ENCODE measurements around the gene IRF4. TPM values are rescaled to one million over a fixed set of nuclear protein-coding genes. Genes with fewer than 3 reads are reported as not detected.
"Not testable (repeated sequence)": the region's sequence is repeated elsewhere in the genome, so short reads cannot be mapped to it uniquely, and the experiment has no call there.

Gene IRF4
- total RNA-seq, 1 donor from 2014 or later = 0.24 TPM

DNA sequence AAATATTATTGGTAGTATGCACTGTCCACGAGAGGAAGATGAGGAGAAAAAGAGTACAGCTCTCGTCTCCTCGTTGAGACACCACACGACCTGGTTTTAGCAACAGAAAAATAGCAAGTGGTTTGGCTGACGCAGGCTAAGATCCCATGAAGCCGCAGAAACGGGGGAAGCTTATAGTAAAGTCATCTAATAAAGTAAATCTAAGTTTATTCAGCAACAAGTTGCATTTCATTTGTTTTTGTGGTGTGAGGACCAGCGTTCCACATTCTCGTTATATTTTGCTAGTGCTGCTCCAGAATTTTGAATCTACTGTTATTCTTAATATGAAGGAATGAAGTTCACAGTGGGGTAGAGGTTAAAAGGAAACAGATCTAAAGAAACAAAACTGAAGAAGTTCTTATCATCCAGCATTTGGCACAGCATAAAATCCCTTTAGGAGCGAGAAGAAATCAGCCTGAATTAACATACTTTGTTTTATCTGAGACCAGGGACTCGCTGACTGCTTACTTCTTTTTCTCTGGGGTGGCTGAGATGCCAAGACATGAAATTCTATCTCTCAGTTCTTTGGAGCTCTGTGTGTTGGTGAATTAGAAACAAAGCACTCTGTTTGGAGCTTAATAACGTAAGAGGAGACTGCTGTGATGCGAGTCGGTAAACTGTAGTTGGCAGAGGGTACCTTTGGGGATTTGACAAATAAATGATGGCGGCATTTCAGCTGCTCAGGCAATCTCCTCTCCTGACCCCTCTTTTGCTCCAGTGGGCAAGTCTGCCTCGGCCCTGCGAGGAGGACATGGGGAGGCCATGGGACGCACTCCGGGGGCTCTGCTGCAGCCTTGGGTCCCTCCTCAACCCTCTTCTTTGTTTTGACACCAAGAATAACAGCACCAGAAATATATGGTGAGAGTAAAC is 24.9 kb upstream of the IRF4 start:
- DNase-seq (ENCODE audit: low spot score) = peak; percentile 74

DNA sequence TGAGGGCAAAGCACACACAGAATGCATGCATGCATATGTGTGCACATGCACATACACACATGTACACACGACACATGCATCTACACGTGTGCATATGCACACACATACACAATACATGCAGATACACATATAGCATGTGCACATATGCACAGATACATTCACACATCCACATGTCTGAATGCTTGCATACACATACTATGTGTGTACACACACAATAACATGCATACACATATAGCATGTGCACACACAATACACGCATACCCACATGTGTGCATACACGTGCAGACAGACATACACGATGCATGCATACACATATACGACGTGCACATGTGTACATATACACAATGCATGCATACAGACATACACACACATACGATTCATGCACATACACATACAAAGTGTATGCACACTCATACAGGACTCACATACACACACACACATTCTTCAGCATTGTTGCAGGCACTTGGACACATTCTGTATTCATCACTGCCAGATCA is 24.2 kb upstream of the IRF4 start:
- DNase-seq (ENCODE audit: low spot score) = no peak

DNA sequence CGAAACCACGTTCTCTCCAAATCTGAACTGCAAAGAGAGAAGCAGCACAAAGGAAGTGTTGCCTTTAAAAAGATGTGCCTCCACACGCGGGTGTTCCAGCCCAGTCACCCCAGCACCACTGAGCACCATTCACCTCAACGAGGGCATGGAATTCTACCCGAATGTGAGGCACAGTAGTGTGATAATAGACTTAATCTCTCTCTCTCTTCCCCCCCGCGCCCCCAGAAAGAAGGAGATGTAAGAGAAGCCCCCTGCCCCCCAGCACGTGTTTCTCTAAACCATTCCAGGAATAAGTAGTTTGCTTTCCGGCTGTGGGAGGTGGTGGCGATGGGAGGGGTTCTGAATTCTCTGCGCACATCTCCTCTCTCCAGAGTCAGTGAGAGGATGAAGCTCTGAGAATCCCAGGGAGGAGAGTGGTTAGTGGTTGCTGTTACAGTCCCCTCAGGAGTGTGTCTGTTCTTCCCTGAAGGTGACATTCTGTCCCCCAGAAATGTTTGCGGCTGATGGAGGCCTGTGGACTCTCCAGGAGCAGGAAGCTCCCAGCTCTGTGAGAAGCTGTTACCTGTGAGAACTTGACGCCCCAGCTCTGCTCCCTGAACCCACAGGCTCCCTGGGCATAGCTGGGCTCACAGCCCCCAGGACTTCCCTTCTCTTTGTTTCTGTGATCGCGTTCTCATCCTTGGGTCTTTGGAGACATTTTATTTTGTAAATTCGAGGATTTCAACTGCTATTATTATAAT is 23.5 kb upstream of the IRF4 start:
- DNase-seq (ENCODE audit: low spot score) = no peak

DNA sequence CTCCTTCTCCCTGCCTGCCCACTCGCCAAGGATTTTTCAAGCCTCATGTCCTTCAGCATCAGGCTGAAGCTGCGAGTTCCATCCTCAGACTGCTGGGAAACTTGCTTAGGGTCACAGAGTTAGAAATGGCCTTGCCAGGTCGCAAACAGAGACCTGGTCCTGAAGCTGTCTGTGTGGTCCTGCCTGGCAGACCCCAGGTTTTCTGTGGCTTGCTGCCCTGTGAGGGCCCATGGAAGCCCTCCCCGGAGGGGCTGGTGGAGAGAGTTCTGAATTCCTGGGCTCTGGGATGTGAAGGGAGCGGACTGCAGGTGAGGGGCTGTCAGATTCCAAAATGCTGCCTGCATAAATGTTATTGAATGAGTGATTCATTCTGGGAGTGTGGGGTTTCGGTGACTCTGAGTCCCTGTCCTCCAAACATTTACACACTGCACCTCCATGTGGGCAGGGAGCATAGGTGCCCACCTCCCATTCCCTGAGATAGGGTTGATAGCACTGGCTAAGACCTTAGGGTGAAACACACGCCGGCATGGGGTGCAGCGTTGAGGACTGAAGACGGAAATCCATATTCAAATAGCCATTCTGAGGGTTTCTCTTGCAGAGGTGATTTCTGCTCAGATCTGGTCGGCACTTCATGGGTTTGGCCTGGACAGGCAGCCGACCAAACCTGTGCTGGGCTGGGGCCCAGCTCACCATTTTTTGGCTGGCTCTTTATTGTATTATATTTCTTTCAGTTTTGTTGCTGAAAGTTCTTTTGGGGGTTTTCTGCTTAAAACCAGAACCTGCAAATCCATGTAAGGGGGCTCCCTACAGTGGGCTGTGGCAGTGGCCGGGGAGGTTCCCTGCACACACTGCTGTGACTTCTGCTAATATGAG is 21.8 kb upstream of the IRF4 start:
- DNase-seq (ENCODE audit: low spot score) = no peak

DNA sequence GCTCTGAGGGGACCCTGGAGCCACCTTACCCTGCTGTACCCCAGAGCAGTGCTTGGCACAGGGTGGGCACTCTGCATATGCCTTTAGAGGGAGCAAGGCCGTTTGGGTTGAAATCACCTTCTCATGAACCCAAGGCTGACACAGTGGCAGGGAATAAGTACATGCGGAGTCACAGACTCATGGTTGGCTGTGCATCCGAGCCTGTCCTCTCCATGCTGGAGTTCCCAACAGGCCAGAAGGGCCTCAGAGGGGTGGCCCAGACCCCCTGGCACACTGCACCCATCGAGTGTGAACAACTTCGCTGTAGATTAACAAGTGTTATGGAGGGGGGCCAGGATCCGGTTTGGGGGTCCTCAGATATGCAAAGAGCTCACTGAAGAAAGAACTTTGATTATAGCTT is 21.0 kb upstream of the IRF4 start:
- no peak for DNase-seq (ENCODE audit: low spot score)

DNA sequence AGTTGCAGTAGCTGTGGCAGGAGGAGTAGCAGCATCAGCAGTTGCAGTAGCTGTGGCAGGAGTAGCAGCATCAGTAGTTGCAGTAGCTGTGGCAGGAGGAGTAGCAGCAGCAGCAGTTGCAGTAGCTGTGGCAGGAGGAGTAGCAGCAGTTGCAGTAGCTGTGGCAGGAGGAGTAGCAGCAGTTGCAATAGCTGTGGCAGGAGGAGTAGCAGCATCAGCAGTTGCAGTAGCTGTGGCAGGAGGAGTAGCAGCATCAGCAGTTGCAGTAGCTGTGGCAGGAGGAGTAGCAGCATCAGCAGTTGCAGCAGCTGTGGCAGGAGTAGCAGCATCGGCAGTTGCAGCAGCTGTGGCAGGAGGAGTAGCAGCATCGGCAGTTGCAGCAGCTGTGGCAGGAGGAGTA is 19.7 kb upstream of the IRF4 start:
- not testable (repeated sequence) for DNase-seq (ENCODE audit: low spot score)

DNA sequence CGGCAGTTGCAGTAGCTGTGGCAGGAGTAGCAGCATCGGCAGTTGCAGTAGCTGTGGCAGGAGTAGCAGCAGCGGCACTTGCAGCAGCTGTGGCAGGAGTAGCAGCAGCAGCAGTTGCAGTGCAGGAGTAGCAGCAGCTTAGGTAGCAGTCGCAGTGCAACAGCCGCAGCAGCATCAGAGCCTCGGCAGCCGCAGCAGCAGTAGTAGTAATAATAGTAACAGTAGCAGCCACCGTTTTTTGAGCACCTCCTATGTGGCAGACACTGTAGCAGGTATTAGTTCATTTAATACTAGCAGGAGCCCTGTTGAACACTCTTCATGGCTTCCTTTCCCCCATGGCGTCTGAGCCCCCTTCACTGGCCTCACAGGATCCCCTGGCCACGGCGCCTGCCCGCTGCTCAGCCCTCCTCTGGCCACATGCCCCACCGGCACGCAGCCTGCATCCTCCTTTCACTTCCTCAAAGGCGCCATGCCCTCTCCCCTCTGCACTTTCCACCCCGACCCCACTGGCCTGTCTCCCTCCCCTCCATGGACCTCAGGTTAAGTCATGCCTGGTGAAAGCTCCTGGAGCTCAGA is 19.1 kb upstream of the IRF4 start:
- no peak for DNase-seq (ENCODE audit: low spot score)

DNA sequence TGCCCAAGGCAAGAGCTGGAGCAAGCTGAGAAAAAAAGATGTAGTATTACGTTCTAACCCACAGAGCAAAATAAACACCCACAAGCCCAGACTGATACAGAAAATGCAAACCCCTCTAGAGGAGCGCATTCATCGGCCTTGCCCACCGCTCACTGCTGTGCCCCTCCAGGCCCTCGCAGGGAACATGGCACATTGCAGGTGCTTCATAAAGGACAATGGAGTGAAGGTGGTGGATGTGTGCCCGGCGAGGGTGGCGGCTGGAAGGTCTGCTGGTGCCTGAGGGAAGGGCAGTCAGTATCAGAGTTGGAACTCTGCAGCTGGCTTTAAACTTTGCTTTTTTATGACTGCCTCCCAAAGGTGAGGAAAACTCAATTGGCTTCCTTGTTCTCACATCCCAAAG is 18.5 kb upstream of the IRF4 start:
- no peak for DNase-seq (ENCODE audit: low spot score)

DNA sequence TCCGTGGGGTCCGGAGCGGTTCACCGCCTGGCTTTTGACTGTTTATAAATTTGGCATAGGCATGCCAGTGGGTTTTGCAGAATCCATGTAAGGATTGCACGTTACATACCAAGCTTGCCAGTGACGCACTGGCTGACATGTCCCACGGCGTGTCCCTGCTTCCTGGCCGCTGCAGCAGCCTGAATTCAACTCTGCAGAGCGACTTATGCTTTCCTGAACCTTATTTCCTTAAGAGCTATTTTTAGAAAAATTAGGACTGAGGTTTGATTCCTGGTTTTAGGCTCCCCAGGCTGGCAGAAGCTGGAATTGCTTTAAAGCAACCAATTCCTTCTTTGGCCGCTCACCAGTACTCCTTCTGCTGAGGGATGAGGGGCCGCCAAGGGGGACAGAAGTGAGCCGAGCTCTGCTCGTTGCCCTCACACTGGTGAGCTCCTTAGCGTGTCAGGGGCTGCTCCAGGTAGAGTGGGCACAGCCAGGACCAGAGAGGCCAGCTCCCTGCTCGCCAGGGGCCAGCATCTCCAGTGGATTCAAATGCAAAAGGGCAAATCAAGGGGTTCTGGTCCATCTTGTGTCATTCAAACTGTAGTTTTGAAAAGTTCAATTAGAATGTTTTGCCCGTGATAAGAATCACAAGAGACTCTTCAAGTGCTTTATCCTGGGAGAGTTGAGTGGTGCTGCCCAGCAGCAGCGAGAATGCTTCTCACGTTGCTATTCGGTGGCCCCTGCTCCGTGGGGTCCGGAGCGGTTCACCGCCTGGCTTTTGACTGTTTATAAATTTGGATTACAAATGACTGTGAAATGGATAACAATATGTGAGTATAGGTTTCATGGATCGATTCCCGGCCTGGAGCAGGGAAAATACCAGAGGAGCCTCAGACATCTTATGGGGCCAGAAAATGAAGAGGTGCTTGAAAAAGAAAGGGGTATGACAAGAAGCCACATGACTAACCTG is 17.5 kb upstream of the IRF4 start:
- peak; percentile 61 for DNase-seq (ENCODE audit: low spot score)

DNA sequence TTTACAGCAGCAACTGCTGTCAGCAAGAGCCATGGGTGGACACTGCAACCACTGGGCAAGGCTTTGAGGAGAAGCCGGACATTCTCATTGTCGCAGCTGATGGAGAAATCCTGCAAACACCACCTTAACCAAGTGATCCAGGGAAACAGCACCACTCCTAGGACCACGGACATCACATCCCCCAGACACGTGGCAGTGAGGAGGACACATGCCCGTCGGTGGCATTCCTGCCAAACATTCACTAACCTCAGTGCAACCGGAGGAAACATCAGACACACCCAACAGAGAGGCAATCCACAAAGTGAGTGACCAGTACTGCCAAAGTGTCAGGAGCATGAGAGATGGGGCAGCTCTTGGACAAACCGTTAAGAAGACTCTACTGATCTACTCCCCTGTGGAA is 16.6 kb upstream of the IRF4 start:
- no peak for DNase-seq (ENCODE audit: low spot score)

DNA sequence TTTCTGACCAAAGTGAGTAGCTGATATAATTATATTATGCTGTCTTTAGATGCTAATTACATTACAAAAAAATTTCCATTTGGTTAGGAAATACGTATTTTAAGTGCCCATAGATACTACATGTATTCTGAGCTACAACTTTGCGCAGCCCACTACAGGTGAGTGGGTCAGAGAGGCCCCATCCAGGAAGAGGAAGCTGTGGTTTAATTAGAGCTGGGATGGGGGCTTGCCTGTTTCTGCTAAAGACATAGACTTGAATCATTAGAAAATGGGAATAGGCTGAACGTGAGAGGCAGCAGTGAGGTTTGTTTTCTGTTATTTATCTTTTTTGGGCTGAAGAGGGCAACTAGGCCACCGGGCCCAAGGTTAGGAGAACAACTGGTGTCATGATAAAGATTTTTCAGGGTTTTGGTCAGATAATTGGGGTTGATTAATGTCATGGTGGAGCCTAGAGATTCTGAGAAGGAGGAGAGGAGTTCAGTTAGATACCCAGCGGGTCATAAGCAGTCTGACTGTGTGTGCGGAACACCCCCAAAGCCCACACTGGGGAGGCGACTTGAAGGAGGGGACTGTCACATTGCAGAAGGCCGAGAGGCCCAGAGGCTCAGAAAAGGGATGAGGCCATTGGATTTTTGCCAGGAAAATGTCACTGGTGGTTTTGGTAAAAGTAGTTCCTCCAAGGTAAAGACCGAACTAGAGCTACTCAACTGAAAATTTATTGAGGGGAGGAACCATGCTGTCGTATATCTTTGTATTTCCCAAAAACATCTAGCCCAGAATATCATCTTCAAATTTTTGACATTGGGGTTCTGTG is 14.5 kb upstream of the IRF4 start:
- DNase-seq (ENCODE audit: low spot score) = no peak

DNA sequence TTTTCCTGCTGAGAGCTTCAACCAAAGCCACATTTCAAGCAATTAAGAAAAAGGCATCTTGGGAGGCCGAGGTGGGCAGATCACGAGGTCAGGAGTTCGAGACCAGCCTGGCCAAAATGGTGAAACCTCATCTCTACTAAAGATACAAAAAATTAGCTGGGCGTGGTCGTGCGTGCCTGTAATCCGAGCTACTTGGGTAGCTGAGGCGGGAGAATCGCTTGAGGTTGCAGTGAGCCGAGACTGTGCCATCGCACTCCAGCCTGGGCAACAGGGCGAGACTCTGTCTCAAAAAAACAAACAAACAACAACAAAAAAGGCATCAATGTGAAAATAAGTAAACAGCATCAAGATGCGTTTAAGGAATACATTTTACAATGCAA is 13.9 kb upstream of the IRF4 start:
- DNase-seq (ENCODE audit: low spot score) = not testable (repeated sequence)

DNA sequence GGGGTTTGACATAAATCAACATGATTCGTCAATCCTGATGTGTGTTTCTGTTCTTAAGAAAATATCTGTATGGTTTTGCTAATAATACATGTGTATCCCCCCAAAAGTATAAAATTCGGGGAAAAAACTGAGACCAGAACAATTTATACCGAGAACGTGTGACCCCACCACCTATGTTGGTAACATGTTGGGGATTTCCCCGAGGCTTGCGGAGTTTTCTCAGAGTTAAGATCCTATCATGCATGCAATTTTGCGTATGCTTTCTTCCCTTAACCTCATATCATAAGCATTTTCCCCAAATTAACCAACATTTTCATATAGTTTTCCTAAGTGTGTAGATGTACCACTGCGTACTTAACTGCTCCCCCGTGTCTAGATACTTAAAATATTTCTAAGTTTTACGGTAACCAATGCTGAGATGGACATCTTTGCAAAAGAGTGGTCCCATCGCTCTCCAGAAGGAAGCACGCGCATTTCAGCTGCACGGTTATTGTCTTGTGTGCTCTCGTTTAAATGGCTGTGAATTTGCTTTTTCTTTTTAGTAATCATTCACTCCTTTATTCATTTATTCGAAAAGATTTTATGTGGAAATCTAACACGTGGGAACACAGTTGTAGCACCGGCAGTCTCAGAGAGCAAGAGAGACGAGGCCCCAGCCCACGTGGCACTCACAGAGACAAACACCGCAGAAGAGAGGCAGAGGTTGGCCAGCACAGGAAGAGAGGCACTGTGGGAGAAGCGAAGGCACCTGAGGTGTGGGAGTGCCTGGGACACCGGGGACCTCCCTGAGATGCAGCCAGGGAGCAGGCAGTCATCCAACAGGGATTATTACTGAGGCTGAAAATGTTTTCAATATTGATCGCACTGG is 13.2 kb upstream of the IRF4 start:
- DNase-seq (ENCODE audit: low spot score) = no peak

DNA sequence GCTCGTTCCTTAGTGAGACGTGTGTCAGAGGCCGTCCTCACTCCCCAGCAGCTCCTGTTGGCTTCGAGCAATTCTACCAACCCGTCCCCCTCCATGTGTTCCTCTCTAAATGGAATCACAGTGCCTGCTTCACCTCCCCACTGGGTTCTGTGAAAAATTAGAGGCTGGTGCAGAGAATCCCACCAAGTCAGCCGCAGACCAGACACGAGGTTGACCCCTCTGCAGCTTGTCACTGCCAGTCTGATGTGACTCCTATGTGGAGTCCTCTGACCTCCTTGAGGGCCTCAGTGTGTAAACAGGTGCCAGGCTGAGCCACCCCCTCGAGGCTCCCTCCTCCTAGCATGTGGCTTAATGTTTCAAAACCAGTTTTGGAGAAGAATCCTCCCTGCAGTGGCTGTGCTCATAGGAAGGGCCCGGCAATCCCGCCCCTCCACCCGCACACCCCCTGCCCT is 12.6 kb upstream of the IRF4 start:
- no peak for DNase-seq (ENCODE audit: low spot score)

DNA sequence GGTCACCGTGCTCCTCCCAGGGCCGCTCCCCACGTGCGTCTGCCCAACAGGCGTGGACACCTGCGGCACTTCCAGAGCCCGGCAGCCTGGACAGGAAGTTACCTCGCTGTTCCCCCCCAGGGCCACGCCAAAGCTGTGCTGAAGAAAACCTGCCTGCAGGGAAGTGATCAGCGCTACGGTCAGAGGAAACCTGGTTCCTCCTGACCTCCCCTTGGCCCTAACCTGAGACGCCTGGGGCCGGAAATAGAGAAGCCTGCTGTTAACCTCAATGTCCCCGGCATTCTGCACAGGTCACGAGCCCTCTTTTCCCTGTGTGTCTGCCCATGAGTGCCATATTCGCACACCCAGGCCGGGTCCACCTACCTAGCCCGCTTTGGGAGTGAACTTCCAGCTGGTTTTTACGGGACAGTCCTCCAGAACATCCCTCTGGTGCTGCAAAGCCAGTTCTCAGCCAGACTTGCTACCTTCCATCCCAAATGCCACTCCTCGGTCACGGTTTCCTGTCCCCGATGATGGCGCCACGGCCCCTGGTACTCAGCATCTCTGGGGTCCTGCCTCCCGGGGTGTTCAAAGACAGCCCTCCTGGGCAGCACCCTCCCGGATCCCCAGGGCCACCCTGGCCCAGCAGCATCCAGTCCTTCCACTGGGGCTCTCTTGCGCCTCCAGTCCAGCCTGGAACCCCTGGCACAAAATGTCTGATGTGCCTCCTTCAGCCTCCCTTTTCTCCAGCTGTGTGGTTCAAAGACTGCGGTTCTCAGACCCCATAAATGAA is 12.0 kb upstream of the IRF4 start:
- DNase-seq (ENCODE audit: low spot score) = no peak

DNA sequence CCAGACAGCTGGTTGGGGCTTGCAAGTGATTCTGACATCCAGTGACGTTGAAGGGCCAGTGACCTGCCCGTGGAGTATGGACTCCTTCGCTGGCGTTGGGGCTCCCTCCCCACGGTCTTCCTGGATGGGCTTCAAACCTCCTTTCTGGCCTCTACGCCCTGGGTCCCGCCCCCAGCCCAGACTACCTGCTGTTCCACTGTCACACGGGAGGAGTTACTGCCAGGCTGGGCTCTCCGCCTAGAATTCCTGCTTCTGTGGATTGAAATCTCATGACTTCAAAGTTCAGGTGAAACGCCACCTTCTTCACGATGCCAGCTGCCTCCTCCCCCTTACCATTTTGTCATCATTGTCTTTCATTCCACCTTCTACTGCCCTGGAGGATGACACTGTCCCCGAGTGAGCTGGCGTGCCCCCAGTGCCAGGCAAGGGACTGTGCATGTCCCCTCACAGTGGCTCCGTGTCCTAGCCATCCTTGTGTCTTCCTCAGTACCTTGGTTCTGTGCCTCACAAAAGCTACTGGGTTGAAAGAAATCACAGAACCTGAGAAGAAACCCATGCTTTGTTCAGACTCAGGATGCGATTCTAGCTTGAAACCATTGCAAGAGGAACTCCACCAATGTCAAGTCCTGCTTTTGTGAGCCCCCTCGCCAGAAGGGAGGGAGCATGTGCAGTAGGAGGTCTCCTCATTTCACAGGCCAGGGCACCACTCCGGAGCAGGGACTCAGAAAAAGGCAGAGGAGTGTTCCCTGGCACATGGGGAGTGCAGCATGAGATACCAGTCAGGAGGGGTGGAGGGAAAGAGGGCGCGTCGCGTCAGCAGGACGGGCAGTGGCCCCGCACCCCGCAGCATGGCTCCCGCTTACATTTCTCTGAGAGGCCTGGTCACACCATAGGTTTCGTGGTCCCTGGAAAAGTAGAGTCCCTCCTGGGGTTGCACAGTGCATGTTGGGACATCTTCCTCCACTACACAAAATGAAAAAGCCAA is 11.0 kb upstream of the IRF4 start:
- no peak for DNase-seq (ENCODE audit: low spot score)
